Measurements from ENCODE around the gene ASIC2.
"Not testable (repeated sequence)": the region's sequence is repeated elsewhere in the genome, so short reads cannot be mapped to it uniquely, and the experiment has no call there.

ASIC2 gene

DNA sequence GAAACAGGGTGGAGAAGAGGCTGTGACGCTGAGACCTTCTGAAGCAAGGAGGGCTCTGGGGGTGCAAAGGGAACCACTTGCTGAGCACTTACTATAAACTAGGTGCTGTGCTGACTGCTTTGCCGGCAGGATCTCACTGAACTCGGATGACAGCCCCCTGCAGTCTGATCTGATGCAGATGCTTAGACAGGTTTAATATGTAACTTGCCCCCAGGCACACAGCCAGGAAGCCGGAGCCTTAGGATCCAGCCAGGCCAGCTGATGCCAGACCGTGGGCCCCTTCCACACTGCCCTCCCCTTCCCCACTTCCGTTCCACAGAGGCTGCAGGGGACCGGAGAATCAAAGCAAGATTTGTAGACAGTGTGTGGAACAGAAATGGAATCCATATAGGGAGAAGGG, 278.3 kb downstream of the ASIC2 start:
- peak; percentile 38 for DNase-seq

DNA sequence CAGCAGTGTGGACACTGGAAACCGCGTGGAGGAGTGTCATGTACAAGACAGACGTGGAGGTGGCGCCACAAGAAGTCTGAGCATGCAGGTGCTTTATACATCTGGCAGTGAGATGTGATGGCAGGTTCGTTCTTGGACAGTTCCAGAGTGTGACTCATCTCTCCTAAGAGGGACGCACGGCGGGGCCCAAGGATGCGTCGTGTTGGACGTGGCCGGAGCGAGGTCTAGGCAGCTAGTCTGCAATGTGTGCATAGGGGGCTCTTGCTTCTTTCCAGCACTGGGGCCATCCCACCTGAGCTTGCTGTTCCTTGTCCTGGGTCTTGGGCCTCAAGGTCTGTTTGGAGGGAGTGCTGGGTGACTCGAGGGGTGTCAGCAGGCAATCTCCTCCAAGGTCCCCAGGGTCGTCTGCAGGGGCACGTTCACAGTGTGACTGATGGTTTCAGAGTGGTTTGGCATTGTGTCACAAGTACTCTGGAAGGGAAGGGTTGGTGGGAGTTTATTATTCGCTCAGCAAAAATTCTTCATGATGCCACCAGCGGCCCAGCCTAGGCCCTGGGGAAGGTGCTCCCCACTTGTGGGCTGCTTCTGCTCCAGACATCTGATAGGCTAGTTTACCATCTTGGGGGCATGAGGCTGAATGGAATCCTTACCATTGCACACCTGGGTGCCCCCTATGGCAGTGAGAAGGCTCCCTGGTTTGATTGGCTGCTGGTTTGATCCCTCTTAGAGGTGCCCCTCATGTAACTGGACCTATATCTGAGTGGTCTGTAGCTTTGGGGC, 279.3 kb downstream of the ASIC2 start:
- no peak for DNase-seq

DNA sequence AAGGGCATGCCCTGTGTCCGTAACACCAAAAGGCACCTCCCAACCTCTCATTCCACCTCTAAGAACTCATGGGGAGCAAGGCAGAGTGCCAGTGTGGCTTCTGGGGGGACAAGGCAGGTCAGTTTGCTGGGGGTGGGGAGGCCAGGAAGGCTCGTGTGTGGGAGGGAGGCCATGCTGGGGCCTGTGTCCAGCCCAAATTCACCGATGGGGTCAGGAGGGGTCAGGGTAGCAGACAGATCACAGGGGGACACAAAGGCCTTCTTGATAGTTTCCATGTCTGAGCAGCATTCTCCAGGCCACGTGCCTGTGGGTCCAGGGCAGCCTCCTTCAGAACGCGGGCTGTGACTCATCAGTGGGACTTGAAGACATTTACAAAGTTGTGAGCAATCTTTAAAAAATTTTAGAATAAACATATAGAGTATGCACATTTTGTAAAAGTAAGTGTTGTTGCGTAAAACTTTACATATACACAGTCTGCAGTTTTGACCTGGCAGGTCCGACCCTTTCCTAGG, 280.5 kb downstream of the ASIC2 start:
- DNase-seq, result peak; percentile 9

DNA sequence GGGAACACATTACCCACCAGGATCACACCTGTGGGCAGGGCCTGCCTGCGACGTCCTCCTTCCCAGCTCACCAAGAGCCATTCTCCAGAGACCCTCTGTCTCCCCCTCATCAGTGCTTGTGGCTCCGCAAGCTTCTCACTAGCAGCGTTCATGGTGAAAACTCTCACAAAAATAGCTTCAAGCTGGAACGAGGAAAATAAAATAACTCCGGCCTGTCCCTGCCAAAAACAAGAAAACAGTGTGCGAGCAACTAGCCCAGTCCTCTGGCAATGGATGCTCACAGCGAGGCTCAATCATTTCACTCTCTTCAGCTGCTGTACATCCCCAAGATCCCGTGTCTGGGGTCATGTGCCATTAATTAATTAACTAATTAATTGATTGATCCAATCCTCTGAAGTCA, 283.5 kb downstream of the ASIC2 start:
- DNase-seq, result no peak

DNA sequence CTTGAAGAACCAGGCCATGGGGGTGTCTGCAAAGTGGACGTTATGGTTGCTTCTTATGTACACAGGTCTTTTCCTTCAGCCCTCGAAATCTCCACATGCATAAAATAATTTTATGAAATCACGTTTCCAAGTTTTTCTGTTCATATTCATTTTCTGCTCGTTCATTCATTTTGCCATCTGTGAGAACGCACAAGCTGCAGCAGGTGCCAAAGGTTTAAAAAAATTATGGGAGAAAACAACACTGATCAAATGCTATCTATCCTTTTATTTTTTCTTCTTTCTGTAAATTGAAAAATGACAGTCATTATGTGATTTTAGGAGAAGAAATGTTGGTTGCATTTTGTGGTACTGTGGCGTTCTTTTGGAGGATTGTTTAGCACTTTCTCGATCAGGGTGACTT, 285.9 kb downstream of the ASIC2 start:
- no peak for DNase-seq

DNA sequence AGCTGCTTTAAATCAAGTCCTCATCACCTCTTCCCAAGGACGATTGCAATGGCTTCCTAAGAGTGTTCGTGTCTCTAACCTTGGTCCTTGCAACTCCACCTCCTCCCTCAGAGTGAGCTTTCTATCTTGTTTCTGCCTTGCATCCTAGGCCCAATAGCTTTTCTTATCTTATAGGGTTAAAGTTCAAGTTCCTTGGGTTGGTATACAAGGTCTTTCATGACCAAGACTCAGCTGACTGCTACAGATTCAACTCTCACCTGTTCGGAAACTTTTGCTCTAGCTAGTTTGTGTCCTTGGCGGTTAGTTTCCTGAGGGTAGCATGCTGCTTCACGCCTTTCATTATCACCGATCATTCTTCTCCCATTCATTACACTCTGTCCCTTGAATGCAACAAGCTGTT, 290.8 kb downstream of the ASIC2 start:
- no peak for DNase-seq

DNA sequence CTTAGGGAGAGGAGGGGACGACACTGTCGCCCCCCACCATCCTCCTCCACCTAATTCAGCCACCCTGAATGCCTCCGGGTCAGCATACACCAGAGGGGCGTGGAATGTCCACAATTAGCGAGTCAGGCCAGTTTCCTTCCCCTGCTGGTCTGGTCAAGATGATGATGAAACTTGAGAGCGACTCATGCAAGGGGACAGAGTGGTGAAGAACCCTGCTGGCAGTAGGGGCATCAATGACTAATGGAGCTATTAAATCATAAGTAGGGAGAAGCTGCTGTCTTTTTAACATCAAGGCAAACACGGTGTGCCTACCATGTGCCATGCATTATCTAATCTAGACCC, 294.2 kb downstream of the ASIC2 start:
- DNase-seq, result peak; percentile 43

DNA sequence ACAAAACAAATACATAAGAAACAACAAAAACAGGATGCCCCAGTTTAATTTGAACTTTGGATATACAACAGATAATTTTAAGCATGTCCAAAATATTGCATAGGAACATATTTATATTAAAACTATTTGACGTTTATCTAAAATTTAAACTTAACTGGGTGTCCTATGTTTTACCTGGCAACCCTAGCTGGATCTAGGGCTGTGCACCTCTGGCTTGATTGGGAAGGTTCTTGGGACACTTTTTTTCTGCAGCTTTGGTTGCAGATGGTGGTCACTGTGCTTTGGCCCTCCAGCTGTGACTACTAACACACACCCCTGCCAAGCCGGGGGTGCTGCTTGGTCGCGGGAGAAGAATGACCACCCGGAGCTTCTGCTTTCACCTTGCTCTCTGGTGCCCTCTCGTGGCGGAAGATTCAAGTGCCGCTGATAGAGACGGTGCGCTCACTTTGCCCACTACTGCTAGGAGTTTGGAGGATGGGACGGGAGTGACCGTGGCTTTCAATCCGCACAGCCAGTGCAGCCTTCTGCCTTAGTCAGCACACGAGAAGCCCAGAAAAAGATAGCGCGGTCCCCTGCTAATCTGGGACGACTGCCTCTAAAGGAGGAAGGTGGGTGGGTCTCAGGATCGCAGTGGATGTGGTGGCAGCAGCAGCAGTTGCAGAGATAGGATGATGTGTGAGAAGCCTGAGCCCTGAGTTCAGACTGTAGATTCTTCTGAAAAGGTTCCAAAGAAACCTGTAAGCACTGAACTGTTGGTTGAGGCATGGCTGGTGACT, 294.8 kb downstream of the ASIC2 start:
- peak; percentile 93 for DNase-seq

DNA sequence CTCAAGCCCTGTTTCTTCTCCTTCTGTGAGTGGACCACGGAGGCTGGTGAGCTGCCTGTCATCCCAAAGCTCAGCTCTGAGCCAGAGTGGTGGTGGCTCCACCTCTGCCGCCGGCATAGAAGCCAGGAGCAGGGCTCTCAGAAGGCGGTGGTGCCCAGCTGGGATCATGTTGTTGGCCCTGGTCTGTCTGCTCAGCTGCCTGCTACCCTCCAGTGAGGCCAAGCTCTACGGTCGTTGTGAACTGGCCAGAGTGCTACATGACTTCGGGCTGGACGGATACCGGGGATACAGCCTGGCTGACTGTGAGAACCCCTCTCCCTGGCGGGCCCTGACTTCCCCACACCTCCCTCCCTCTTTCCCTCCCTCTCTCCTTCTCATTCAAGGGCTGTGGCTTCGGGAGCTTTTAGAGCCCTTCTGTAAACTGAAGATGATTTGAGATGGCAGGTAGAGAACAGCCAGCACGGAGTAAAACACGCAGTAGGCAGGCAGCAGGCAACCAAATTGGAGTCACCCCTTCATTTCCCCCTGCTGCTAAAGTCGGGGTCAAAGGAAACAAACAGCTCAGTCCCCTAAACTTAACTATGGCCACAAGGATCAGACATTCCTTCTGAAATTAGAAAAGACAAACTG, 297.6 kb downstream of the ASIC2 start:
- peak; percentile 60 for DNase-seq

DNA sequence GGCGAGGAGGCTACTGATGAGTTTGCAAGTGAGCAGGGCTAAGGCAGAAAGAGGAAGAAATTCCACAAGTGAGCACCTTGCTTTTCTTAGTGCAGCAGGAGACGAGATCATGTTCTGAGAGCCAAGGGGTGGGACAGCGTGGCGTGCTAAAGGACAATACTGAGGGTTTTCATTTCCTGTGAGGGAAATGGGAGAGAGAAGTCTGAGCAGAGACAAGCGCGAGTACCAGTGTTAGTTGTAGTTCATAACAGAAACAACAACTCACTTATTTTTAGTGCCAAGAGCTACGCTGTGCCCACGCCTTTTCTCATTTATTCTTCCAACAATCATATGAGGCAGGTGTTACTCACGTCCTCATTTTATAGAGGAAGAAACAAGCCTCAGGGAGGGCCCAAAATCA, 299.1 kb downstream of the ASIC2 start:
- DNase-seq, result no peak

DNA sequence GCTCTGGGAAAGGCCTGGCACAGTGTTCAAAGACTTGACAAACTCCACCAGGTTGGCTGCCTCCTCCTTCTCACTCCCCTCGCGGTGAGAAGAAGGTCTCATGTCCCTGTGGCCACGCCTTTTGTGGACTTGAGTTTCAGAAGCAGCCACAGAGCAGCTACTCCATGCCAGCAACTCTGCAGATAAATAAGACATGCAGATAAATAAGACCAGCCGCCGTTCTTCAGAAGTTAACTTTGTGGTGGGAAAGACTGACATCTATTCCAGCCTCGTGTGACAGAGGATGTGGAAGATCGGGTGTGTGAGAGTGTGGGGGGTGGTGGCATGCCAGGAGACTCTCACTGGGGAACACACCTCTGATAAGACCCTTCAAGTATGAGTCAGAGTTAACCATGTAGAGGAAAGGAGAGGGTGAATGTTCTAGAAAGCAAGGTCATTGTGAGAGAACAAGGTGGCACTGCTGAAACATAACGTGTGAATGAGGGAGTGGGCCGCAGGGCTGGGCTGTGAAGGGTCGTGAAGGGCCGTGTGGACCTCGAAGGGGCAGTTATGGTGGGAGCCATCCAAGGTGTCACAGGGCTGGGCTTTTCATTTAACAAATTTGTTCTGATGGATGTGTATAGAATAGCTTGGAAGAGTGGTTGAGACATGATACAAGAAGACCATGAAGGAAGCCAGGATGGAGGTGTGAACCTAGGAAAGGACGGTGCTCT, 300.6 kb downstream of the ASIC2 start:
- no peak for DNase-seq

DNA sequence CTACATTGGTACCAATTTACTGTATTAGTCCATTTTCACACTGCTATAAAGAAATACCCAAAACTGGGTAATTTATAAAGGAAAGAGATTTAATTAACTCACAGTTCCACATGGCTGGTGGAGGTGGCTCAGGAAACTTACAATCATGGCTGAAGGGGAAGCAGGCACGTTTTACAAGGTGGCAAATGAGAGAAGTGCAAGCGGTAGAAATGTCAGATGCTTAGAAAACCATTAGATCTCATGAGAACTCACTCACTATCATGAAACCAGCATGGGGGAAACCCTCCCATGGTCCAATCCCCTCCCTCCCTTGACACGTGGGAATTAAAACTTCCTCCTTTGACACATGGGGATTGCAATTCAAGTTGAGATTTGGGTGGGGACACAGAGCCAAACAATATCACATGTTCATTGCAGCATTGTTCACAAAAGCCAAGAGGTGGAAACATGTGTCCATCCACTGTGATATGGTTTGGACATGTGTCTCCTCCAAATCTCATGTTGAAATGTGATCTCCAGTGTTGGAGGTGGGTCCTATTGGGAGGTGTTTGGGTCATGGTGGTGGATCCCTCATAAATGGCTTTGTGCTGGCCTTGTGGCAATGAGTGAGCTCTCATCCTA, 304.5 kb downstream of the ASIC2 start:
- no peak for DNase-seq

DNA sequence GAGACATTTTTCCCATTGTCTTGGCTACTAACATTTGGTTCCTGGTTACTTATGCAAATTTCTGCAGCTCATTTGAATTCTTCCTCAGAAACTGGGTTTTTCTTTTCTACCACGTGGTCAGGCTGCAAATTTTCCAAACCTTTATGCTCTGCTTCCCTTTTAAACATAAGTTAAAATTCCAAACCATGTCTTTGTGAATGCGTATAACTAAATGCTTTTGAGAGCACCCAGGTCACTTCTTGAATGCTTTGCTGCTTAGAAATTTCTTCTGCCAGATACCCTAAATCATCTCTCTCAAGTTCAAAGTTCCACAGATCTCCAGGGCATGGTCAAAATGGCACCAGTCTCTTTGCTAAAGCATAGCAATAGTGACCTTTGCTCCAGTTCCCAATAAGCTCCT, 305.2 kb downstream of the ASIC2 start:
- DNase-seq, result not testable (repeated sequence)

DNA sequence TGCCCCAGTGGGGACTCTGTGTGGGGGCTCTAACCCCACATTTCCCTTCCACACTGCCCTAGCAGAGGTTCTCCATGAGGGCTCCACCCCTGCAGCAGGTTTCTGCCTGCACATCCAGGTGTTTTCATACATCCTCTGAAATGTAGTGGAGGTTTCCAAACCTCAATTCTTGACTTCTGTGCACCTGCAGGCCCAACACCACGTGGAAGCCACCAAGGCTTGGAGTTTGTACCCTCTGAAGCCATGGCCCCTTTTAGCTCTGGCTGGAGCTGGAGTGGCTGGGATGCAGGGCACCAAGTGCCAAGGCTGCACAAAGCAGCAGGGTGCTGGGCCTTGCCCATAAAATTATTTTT, 305.7 kb downstream of the ASIC2 start:
- not testable (repeated sequence) for DNase-seq

DNA sequence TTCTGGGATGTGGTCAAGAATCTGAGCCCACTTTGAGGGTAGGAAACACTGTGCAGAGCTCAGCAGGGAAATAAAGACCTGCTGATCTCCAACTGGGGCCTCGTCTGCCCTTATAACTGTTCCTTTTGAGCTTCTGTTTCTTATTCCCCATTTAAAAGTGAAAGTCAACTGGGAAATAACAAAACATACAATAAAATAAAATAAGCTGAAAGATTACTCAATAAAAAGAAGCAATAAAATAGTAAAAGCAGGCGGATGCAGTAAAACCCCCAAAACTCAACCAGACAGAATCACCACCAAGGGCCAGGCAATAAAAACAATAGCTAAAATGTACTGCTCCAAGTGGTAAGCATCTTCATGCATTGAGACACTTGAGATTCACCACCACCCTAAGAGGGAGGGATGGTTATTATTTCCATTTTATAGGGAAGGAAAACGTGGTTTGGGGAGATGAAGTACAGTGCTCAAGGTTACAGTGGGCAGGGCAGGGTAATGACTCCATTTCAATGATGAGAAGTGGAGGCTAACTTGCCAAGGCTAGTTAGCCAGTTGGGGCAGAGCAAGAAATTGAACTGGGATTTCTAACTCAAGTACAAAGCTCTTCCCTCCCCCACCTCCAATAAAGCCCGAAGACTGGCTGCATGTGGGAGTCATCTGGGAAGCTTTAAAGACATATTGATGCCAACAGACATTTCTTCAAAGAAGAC, 307.9 kb downstream of the ASIC2 start:
- DNase-seq, result no peak

DNA sequence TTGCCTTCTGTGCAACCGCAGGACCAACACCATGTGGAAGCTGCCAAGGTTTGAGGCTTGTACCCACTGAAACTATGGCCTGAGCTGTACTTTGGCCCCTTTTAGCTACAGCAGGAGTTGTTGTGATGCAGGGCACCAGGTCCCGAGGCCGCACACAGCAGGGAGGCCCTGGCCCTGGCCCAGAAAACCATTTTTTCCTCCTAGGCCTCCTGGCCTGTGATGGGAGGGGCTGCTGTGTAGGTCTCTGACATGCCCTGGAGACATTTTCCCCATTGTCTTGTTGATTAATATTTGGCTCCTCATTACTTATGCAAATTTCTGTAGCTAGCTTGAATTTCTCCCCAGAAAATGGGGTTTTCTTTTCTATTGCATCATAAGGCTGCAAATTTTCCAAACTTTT, 311.5 kb downstream of the ASIC2 start:
- DNase-seq, result not testable (repeated sequence)

DNA sequence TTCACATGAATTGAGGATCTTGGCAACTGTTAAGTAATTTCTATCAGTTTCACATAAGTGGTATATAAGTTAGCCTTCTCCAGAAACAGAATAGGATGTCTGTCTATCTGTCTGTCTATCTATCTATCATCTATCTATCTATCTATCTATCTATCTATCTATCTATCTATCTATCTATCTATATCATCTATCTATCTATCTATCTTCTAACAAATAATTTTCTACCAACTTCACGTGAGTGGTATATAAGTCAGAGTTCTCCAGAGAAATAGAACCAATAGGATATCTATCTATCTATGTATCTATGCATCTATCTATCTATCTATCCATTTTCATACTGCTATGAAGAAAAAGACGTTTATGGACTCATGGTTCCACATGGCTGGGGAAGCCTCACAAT, 312.9 kb downstream of the ASIC2 start:
- no peak for DNase-seq

DNA sequence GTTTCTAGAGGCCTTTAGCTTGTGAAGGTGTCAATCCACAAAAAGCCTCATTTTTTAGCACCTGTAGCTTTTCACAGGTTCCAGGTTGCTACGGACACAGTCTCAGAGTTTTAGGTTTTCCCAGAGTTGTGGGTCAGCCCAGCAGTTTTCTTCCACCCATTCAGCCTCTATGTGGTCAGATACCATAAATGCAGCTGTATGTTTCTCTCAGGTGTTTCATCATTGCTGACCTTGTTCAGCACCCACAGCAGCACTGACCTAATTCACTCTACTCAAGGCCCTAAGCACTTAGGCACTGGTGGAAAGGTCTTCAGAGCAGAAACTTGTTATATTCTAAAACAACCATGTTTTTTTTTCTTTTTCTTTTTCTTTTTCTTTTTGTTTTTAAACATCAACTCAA, 316.5 kb downstream of the ASIC2 start:
- no peak for DNase-seq

DNA sequence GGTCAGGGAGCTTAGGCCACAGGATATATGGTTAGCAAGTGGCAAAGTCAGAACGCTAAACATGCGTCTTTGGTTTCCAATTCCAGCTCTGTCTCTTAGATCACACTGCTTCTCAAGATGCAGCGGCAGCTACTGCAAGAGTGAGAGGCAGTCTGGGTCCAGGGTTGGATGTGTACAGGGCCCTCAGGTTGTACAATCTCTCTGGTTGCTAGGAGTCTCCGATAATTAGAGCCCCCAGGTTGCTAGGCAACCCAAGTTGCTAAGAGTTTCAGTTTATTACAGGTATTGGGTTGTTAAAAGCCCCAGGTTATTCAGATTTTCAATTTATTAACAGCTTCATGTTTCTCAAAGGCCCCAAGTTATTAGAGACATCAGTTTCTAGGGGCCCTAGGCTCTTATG, 317.0 kb downstream of the ASIC2 start:
- no peak for DNase-seq

DNA sequence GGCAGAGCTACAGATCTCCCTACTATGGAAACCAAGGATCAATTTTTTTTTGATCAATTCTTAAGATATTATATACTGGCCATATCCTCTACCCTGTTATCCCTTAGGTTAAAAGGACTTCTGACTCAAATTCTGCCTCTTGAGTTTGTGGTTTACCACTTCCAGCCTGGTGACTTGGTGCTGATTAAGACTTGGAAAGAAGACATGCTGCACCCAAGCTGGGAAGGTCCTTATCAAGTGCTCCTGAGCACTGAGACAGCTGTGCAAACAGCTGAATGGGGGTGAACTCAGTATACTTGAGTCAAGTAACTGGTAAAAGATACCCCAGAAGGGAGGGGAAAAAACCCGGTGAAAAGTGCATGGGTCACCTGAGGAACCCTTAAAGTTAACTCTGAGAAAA, 321.9 kb downstream of the ASIC2 start:
- DNase-seq, result no peak

DNA sequence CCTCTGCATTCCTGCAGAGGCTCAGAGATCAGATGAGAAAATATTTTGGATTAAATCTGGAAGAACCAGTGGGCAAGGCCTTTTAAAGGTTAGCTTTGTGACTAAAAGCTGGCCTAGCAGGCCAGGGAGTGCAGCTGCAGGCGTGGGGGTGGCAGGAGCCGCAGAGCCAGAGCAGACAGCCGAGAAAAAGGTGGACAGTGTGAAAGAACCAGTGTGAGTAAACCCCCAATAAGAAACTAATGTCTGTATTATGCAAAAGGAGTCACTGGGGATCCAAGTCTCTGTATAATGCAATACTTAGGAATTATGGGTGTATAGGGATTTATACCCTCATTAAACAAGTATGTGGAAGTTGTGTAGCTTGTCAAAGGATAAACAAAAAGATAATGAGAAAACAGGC, 322.8 kb downstream of the ASIC2 start:
- no peak for DNase-seq

DNA sequence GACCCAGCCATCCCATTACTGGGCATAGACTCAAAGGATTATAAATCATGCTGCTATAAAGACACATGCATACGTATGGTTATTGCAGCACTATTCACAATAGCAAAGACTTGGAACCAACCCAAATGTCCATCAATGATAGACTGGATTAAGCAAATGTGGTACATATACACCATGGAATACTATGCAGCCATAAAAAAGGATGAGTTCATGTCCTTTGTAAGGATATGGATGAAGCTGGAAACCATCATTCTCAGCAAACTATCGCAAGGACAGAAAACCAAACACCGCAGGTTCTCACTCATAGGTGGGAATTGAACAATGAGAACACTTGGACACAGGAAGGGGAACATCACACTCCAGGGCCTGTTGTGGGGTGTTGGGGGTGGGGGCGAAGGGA, 323.9 kb downstream of the ASIC2 start:
- DNase-seq, result not testable (repeated sequence)
